Stimulated activated CD4-positive, alpha-beta T cell treated with anti-CD3 and anti-CD28 coated beads, Interleukin-2, amount 100 ng/mL, for 4 hours (primary cell): ENCODE measurements around the gene MYBBP1A.
"Not testable (repeated sequence)": the region's sequence is repeated elsewhere in the genome, so short reads cannot be mapped to it uniquely, and the experiment has no call there.

ENCODE experiments used
- DNase-seq: peaks from one replicate; pipeline ENCODE4 v3.0.0-alpha.2; 2020; ENCODE audit warnings: low read depth

Gene MYBBP1A

GRCh38 chr17:4554997-4555799, at the start of gene MYBBP1A:
Gene MYBBP1A (minus strand): TSS chr17:4555384. CDS start chr17:4555324, 60 bp downstream.
- DNase-seq: peak; percentile 96

- DNase-seq: not testable (repeated sequence)
Measured at GRCh38 chr17:4604736-4605135, 49.6 kb upstream of the MYBBP1A start.

DNA sequence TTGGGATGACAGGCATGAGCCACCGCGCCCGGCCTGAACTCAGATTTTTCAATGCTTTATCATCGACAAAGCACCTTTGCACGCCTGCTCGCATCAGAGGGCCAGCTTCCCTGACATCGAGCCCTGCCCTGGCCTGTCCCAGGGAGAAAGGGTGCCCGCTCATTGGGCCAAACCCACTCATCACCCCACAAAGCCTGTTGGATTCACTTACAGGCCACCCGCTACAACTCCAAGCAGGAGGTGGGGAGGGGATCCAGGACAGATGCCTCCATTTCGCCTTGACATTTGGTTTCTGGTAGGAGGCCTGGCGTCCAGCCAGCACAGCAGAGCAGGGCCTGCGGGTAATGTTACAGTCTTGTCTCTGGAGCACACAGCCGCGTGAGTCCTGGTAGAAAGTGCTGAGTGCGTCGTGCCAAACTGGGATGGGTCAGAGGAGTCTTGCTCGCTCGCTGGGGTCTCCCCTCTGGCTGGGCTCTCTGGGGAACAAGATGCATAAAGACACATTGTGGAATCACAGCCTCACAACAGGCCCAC, 49.0 kb upstream of the MYBBP1A start:
- DNase-seq: no peak

GRCh38 chr17:4602041-4602440, 46.9 kb upstream of the MYBBP1A start:
- no peak for DNase-seq

- no peak for DNase-seq
Measured at GRCh38 chr17:4601326-4601725, 46.1 kb upstream of the MYBBP1A start.

DNA sequence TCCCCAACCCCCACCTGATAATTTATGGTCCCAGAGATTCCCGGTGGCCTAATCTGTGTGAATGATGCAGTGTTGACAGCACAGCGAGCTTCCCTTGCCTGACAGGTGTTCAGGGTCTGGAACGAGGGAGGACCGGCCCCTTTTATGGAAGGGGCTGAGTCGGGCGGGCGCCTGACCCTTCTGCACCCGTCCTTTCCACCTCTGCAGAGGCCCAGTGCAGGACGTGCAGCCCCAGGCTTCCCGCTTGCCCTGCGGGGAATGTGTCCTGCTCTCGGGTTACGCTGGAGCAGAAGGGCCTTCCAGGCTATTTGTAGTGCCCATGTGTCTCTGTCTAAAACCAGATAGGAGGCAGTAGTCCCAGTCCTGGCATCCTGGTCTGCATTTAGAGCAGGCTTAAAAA, 45.4 kb upstream of the MYBBP1A start:
- DNase-seq: no peak

GRCh38 chr17:4599505-4600281, 44.5 kb upstream of the MYBBP1A start:
- DNase-seq: no peak

- no peak for DNase-seq
Measured at GRCh38 chr17:4598776-4599504, 43.8 kb upstream of the MYBBP1A start.

GRCh38 chr17:4597975-4598374, 42.8 kb upstream of the MYBBP1A start:
- no peak for DNase-seq

DNA sequence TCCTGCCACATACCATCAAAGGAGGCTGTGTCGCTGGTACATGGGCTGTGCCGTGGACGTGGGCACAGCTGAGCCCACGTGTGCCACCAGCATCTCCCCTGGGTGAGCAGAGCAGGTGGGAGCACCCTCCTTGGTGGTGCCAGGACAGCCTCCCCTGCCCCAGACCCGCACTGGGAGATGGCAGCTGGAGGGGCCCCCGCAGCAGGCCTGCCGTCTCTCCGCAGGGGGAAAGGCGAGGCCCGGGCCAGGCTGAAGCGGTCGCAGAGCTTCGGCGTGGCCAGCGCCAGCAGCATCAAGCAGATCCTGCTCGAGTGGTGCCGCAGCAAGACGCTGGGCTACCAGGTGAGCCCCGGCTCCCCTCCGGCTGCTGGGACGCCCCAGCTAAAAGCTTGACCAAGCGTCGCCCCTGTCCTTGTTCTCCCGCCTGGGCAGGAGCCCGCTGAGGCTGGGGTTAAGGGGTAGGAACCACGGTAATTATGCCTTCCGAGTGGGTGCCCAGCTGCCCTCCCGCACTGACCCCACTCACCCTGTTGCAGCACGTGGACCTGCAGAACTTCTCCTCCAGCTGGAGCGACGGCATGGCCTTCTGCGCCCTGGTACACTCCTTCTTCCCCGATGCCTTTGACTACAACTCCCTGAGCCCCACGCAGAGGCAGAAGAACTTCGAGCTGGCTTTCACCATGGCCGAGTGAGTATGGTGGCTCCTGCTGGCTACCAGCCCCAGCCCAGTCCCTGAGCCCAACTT, 41.6 kb upstream of the MYBBP1A start:
- no peak for DNase-seq

DNA sequence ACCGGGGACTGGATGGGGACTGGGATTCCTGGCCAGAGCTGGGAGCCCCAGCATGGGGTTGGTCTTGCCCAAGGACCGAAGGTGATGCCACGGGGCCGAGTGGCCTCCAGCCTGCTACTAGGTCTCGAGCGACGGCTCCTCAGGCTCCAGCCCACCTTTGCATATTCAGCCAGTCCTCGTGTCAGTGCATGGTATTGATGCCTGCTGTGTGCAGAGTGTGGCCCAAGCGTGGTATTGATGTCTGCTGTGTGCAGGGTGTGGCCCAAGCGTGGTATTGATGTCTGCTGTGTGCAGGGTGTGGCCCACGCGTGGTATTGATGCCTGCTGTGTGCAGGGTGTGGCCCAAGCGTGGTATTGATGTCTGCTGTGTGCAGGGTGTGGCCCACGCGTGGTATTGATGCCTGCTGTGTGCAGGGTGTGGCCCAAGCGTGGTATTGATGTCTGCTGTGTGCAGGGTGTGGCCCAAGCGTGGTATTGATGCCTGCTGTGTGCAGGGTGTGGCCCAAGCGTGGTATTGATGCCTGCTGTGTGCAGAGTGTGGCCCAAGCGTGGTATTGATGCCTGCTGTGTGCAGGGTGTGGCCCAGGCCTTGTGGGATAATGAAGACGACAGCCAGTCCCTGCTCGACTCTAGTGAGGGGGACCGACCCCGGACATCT, 40.6 kb upstream of the MYBBP1A start:
- DNase-seq: not testable (repeated sequence)

DNA sequence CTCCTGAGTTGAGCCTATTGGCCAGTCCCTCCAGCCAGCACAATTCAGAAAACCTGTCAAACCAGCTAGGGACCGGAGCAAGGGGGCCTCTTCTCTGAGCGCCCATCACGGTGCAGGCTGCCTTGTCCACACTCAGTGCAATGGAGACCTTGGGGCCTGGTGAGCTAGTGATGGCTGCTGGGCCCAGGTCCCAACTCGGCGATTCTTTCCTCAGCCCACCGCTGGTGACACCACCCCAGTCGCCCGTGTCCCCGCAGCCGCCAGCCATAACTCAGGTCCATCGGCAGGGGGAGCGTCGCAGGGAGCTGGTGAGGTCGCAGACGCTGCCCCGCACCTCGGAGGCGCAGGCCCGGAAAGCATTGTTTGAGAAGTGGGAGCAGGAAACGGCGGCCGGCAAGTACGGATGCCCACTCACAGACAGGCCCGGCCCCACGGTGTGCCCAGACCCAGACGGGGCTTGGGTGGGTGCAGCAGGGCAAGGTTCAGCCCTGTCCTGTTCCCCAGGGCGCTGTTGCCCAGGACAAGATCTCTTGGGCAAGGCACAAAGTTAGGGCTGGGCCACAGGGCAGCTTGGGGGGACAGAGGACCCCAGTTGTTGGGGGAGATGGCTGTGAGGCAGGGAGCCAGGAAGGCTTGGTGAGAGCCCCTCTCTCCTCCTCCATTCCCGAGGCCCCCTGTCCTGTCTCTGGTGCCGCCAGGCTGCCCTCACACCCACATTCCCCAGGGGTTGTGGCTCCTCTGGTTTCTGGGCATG, 39.9 kb upstream of the MYBBP1A start:
- DNase-seq: no peak

GRCh38 chr17:4594406-4594805, 39.2 kb upstream of the MYBBP1A start:
- no peak for DNase-seq

DNA sequence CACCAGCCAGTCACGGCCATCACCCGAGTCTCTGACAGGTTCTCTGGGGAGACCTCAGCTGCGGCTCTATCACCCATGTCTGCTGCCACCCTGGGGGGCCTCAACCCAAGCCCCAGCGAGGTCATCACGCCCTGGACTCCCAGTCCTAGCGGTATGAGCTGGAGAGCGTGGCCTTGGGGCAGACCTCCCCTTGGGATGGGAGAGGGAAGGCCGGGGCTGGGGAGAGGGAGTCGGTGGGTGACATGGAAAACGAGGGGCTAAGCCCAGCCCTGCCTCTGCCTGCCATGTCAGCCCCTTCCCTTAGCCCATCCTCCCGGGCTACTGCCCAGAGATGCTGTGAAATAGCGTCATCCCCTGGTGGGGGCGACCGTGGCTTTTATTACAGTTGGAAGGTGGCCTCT, 37.8 kb upstream of the MYBBP1A start:
- DNase-seq: no peak

GRCh38 chr17:4592240-4593005, 37.2 kb upstream of the MYBBP1A start:
- DNase-seq: no peak

GRCh38 chr17:4591529-4591928, 36.3 kb upstream of the MYBBP1A start:
- DNase-seq: no peak

- no peak for DNase-seq
Measured at GRCh38 chr17:4590981-4591453, 35.8 kb upstream of the MYBBP1A start.

DNA sequence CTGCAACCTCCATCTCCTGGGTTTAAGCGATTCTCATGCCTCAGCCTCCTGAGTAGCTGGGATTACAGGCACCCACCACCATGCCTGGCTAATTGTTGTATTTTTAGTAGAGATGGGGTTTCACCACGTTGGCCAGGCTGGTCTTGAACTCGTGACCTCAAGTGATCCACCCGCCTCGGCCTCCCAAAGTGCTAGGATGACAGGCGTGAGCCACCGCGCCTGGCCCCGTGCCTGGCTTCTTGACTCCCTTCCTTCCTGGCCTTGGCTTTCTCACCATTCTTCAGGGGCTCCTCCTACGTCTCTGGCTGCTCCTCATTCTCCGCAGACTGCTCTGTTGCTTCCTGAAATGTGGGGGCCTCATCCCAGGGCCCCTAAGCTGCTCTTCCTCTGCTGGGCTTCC, 34.9 kb upstream of the MYBBP1A start:
- DNase-seq: not testable (repeated sequence)

DNA sequence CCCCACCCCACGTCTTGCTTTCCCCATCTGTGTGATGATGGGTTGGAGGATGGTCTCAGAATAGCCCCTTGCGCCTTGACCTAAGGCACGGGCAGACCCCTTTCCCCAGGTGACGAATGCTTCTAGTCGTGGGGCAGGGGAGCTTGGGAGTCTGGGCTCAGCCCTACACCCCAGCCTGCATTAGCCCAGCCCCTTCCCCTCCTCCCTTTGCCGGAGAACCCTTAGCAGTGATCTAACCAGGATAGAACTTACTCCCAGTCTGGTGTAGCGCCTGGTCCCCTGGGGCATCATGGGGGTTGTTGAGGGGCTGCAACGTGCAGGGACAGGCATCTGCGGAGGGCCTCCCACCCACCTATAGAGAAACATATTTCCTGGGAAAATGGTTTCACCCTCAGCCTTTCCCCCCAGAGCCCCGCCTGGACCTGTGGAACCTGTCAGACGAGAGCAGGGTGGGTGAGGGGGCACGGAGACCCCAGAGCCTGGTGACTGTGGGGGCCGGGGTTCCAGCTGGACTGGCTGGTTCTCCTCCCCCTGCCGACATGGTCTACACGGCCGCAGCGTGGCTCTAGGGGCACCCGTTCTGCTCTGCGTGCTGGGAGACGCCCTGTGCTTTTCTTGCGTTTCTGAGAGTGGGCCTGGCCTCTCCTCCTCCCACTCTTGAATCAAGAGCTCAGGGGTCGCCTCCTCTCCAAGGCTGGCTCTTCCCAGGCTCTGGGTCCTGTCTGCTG, 33.9 kb upstream of the MYBBP1A start:
- DNase-seq: no peak
